HS-27A (cell line): Measurements from ENCODE around the gene CDH6.
"Not testable (repeated sequence)": the region's sequence is repeated elsewhere in the genome, so short reads cannot be mapped to it uniquely, and the experiment has no call there.

Source experiments
- DNase-seq: peaks from one replicate; pipeline ENCODE4 v3.0.0-alpha.2; 2012; ENCODE audit warnings: low read depth, missing footprints

CDH6 gene

DNA sequence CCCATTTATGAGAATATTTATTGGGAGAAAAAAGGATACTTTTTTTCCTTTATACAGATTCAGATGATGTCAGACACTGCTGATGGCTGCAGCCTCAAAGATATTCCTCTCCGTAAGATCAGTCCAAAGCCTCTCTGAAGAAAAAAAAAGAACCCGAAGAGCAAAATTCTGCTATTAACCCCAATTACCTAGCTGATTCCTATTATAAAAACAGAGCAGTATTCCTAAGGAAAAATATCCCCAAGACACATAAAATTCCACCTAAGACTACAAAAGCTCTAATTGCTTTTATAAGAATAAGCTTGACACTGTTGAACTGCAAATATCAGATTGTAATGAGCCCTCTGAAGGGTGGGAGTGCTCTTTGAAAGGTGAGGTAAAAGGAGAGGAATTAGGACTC is 138.7 kb downstream of the CDH6 start:
- DNase-seq = no peak

DNA sequence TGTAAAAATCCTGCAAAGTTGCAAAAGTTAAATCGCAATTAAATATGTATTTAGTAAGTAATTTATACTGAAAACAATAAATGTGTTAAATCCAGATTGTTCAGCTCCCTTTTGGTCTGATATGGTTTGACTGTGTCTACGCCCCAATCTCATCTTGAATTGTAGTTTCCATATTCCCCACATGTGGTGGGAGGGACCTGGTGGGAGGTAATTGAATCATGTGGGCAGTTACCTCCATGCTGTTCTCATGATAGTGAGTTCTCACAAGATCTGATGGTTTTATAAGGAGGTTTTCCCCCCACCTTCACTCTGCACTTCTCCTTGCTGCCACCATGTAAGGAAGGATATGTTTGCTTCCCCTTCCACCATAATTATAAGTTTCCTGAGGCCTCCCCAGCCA is 140.0 kb downstream of the CDH6 start:
- no peak for DNase-seq

DNA sequence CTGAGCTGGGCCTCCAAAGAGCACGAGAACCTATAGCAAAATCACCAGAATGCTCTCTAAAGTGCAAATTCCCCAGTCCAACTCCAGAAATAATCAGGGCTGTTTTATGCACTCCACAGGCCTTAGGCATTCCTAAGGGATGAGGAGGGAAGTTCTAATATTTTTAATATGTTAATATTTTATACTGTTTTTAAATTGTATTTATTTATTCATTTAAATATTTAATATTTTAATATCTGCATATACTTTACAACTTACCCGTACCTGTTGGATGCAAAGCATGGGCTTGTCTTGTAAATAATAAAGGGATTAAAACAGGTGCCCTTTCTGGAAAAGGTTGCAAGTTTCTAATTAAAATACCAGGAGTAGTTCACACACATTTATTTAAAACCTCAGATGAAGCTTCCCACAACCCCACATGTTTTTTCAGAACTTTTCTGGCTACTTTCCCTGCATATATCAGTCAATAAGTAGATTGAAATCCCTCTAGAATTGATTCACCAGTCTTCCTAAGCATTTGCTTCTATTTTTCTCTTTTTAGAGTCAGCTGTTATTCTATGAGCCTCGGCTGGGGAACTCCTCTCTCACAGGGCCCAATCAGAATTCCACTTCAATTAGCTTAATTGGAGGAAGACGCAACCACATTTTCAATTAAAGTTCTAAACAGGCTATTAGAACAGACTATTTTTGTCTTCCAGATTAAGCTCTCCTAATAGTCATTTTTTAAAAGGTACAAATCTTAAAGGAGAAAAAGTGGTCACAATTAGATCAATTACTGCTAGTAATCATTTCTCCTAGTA is 140.8 kb downstream of the CDH6 start:
- no peak for DNase-seq

DNA sequence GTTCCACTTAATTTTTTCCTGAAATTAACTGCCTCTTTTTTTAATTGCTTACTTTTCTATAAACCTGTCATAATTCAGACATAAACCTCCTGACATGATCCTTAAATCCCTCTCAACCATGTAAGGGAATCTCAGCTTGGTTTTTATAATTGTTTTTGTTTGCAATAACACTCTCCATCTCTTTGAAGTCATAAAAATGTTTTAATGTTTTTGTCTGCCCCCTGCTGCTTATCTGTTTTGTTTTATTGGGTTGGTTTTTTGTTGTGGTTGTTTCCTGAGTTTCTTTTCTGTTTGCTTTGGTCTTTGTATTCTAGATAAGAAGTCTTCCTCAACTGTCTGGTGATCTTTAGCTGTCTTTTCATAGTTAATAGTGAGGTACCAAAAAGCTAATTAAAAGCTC is 142.0 kb downstream of the CDH6 start:
- DNase-seq = no peak

DNA sequence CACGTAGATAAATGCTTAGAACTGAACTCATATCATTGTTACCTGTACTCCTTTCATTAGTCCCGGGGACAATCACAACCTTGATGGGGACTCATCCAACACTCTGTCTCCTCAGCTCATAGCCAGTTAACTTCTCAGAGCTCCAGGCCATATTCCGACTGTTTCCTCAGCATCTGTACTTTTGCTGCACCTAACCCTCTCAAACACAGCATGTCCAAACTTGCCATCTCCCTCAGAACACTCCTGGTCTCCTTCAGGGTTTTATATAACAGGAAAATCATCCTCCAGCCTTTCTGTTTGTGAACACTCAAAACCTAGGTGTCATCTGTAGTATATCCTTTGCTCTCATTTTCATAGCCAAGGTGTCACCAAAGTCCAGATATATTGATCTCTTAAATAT is 150.5 kb downstream of the CDH6 start:
- no peak for DNase-seq

DNA sequence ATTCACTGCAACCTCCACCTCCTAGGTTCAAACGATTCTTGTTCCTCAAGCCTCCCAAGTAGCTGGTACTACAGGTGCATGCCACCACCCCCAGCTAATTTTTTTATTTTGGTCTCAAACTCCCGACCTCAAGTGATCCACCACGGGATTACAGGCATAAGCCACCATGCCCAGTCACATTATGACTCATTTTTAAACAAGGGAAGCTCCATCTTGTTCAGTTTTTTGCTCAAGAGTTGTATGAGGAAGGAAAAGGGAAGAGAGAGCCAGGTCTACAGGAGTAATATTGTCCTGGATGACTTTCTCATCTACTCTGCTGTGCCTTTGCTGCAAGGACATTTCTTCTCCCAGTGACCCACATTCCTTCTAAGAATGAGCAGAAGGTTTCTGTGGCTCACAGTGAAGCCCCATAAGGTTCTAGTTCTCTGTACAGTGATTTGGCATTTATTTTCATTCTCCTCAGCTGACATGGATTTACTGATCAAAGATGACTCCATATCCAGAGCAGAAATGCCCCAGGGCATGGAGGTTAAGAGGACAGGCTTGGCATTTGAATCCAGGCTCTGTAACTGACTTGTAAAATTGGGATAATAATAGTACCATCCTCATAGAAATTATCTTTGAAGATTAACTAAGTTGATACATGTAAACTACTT is 153.5 kb downstream of the CDH6 start:
- DNase-seq = no peak

DNA sequence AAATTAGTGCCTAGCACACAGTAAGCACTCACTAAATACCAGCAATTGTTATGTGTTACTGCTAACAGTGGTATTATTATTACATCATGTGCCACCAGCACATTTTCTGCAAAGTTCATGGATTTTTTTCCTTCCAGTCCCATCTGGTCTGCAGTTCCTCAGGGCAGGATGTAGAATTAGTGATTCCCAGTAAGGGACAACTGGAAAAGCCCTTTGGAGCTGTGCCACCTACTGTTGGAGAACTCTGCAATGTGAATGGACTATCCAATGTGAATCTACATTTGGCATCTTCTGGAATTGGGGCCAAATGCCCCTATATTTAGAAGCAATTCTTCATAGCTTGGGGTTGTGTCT is 154.0 kb downstream of the CDH6 start:
- no peak for DNase-seq

DNA sequence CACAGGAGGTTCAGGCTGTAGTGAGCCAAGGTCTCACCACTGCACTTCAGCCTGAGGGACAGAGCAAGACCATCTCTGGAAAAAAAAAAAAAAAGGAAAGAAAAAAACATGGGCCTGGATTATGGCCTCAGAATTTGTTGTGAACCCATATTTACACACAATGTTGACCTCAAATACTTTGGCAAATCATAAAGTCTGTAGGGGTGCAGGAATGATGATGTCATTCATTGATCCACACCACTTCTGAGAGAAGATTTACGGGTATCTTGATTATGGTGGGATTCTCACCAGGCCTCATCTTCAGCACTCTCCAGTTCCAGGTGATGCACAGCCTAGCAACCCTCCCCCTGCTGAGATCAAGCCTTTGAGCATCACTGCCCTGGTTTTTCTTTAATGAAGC is 156.9 kb downstream of the CDH6 start:
- no peak for DNase-seq

DNA sequence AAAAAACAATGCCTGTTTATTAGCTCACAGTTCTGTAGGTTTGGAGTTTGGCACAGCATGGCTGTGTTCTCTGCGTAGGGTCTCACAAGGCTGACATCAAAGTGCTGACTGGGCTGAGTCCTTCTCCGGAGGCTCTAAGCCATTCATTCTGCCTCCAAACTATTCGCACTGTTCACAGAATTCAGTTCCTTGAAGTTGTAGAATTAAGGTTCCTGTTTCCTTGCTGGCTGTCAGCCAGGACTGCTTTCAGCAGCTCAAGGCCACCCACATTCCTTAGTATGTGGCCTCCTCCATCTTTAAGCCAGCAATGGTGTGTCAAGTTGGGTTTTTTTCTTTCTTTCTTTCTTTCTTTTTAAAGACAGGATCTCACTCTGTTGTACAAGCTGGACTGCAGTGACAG is 161.9 kb downstream of the CDH6 start:
- no peak for DNase-seq

DNA sequence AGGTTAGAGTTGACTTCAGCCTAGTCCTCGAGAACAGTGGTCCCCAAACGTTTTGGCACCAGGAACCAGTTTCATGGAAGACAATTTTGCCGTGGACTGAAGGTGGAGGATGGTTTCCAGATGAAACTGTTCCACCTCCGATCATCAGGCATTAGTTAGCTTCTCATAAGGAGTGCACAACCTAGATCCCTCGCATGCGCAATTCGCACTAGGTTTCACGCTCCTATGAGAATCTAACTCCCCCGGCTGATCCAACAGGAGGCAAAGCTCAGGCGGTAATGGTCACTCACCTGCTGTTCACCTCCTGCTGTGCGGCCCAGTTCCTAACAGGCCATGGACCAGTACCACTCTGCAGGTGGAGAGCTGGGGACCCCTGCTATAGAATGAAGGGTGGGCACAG is 163.6 kb downstream of the CDH6 start:
- DNase-seq = no peak

DNA sequence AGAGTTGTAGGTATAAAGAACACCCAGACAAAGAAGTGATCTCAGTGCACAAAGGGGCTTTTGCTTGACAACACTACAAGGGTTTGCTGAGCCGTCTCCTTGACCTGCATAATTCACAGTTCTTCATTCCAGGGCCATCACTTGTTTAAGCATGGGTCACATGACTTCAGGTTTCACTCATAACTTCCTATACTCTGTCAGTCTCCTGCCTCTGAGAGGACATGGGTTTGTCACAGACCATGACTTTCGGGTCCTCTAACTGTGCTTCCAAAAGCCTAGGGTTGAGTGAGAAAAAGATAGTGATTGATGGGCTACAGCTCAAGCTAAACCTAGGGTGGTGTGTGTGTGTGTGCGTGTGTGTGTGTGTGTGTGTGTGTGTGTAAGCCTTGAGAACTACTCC is 166.4 kb downstream of the CDH6 start:
- no peak for DNase-seq

DNA sequence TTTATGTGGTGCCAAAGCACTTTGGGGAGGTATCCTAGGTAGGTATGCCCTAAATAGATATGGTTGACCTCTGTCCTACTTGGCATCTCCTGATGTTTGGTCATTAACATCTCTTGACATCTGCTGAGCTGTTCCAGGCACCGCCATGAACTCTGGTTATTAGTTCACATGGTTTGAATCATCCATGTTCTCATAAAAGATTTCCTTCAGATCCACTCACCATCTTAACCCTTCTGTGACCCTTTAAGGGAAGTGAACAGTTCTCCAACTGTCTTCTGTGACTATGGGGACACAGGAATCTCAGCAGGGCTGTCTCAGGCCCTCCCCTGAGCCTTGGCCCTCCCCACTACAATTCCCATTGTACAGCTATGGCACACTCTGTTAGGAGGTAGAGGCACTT is 167.7 kb downstream of the CDH6 start:
- no peak for DNase-seq

DNA sequence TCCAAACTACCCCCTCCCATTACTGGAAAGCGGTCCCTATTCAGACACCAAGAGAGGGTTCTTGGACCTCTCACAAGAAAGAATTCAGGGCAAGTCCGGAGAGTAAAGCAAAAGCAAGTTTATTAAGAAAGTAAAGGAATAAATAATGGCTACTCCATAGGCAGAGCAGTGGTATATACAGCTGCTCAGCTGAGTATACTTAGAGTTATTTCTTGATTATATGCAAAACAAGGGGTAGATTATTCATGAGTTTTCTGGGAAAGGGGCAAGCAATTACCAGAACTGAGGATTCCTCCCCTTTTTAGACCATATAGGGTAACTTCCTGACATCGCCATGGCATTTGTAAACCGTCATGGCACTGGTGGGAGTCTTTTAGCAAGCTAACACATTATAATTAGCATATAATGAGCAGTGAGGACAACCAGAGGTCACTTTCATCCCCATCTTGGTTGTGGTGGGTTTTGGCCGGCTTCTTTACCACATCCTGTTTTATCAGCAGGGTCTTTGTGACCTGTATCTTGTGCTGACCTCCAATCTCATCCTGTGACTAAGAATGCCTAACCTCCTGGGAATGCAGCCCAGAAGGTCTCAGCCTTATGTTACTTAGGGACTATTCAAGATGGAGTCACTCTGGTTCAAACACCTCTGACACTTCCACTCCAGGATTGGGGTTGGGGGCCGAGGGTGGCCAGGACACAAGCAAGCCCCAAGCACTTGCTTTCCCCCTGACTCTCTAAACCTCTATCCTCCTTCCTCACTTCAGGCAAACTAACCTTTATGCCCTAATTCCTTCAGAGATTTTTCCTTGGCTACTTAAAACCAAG is 168.4 kb downstream of the CDH6 start:
- DNase-seq = not testable (repeated sequence)

DNA sequence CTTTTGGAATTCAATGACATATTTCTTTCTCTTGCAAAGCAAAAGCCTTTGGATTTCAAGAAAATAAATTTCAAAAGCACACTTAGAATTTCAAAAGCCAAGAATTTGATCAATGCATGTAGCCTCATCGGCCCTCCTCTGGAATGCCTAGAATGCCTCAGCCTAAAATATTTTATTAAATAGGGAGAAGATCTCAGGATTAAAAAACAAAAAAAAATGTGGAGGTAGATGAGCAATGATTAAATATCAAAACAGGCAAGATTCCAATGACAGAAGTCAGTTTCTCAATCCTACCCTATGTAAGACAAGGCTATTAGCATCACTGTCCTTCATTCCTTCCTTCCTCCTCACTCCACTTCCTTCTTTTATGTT is 169.0 kb downstream of the CDH6 start:
- no peak for DNase-seq

DNA sequence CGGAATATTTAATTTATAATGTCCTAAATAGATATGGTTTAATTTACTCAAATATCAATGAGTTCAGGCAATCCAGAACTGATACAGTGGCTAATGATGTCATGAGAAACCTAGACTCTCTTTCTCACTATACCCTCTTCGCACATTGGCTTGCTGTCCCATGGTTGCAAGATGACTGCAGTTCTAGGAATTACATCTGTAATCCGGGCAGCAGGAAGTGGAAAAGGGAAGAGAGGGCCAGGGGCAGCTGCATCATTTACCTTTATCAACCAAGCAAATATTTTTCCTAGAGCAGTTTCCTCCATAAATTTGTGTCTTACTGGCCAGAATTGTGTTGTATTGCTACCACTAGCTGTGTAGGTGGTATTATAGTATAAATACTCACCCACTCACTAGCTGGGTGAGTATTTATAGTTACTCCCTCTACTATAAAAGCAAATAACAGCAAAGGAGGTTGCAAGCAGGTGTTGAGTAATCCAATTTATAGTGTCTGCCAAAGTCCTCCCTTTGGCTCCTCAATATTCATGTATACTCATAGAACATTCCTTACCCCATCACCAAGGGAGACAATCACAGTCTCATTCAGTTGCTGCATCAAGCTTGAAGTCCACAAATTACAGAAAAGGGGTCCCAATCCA is 169.6 kb downstream of the CDH6 start:
- no peak for DNase-seq

DNA sequence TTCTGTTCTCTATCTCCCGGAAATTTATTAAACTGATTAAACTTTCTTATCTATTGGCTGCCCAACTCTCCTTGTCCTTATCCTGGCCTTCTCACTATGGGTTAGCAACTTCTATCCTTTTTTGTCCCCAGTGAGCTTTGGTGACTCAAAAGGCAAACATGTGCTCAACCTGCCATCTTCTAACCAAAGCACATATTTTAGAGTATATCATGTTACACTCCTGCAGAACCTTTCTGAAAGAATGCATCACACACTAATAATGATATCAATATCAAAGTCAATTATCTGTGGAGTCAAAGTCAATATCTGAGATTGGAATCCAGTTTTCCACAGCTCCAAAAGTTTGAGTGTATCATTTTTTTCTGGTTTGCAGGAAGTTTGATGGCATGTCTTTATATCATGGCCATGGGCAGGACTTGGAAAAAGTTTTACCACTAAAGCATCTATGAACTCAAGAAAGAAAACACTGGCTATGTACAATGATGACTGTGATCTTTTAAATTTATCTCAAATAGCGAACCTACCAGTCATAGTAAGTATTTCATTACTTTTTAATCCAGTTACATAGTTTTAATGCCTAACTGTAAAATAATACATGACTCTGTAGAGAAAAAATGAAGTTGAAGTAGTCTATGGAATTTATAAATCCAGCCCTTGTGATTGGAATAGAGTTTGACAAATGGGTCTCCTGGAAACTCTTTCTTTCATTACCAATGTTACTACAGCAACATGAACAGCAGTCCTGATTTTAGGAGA is 171.6 kb downstream of the CDH6 start:
- peak; percentile 94 for DNase-seq

DNA sequence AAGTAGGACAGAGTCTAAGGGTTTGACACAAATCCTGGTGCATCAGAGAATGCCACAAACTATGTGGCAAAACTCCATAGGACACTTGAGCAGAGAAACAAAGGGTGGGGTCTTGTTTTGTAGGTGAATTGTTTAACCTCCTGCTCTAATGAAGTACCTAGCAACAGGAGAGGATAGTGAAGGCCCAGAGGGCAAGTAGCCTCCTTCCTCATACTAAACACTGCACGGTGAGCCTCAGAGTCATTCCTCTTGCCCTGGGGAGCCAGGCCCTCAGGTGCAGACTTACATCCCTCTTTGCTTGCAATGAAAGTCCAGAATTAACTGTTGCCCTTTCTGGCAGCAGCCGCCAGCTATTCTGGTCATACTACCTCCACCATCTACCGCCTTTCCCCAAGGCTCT is 172.3 kb downstream of the CDH6 start:
- DNase-seq = no peak

DNA sequence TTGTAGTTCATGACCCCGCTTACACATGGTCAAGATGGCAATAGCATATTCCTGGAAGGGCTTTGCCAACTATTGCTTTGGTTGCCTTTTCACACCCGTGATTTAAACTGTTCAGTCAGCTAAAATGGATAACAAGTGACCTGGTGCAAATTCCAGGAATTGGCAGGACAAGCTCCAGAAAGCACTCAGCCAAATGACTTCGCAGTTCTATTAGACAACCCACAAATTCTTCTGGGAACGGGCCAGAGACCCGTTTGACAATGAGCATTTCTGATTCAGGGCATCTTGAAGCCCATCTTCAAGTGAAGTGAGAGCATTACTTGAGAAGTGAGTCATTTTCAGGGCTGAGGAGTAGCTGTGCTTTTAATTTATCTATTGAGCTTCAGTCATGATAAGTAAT is 173.5 kb downstream of the CDH6 start:
- no peak for DNase-seq

DNA sequence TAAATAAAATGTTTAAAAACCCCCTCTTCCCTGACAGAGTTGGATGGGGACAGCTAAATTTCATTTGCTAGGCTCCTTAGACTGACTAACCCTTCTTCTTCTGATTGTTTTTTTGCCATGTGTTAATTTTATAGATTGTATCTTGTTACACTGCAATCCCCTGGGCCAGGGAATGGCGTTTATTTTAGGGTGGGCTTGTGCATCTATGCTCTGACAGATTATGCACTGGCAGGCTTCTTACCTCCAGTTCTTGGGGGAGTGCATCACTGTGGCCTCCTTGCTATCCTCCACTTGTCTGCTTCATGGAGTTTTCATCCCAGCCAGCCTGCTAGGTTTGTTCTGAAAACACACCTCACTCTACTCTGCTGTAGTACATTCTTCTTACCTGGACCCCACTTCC is 178.6 kb downstream of the CDH6 start:
- DNase-seq = no peak

DNA sequence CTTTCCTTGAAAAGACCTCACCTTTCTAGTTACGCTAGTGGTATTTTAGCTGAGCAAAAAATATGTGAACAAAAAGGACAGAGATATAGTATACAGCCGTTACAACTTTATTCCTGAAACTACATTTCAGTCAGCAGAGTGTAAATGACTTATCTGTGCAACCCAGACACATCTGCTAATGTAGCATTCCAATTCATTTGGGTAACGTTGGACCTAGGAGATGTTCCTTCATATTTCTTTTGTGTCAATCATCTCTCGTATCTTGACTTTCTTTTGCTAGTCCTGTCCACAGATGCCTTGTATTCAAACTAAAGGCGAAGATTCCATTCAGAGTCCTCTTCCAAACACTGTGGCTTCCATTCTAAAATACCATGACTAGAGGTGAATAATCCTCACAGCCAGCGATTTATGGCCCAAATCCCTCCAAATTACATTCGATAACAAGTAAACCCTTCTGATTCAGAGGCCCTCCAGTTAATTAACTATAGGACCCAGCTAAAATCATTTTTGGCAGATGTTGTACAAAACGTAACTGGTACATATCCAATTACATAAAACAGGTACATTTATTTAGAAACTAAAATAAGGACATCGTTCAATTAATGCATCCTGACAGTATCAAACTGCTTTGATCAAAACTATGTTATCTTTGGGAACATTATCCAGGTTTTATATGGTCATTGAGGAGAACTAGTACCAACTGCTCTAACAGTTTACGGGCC is 182.7 kb downstream of the CDH6 start:
- no peak for DNase-seq

DNA sequence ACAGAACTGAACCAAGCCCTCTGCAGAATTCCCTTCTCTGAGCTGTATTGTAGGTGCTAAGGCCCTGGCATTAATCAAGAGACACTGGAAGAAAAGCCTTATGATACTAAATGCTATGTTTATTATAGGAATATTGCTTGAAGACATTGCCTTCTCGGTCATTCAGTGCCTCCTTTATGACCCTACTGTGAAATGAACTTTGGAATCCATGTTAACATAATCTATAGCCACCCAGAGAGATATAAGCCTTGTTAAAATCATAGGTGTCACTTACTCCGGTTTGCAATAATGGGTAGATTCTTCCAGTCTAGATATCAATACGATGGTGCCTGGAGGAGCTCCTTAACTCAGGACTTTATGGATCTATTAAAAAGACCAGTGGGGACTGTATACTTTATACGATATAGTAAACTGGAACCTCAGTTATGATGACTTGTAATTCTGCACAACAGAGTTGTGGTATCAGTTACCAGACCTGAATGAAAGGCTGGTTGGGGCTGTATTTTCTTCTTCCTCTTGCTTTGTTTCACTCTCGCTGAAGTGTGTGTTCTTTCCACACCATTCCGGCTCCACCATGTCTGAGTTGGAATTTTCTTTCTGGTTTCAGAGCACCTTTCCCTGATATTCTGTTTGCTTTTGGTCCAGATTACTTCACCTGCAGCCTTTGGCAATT is 183.9 kb downstream of the CDH6 start:
- DNase-seq = no peak
